GM20000 (cell line): ENCODE results near the gene PEX14.

Experiments used
- DNase-seq: peaks from one replicate; pipeline ENCODE4 v3.0.0; 2012; ENCODE audit warnings: low spot score
- CTCF ChIP-seq: IDR thresholded peaks from 2 replicates; pipeline ENCODE4 v1.5.1; 2012; ENCODE audit warnings: mild to moderate bottlenecking, control low read depth; ENCODE audit errors: extremely low read depth, missing control alignments

The PEX14 gene

GRCh38 chr1:10444248-10444647 is 30.5 kb upstream of the PEX14 start:
- no peak for DNase-seq
- TF ChIP-seq CTCF = no peak

- DNase-seq = no peak
- no peak for TF ChIP-seq CTCF
Measured at GRCh38 chr1:10444795-10445397, 29.9 kb upstream of the PEX14 start.

GRCh38 chr1:10446790-10447422 is 27.8 kb upstream of the PEX14 start:
- DNase-seq = no peak
- no peak for TF ChIP-seq CTCF

GRCh38 chr1:10449751-10450150 is 25.0 kb upstream of the PEX14 start, which contains the start of gene CORT:
Gene CORT (plus strand): TSS chr1:10450031. CDS start chr1:10450224, 193 bp downstream.
- TF ChIP-seq CTCF = no peak
- no peak for DNase-seq

GRCh38 chr1:10450156-10450814 is 24.5 kb upstream of the PEX14 start:
- no peak for TF ChIP-seq CTCF

GRCh38 chr1:10450836-10451235 is 23.9 kb upstream of the PEX14 start:
- TF ChIP-seq CTCF = no peak
- no peak for DNase-seq

More at GRCh38 chr1:10450156-10450814, 24.5 kb upstream of the PEX14 start:
- DNase-seq = no peak

GRCh38 chr1:10451287-10451686 is 23.5 kb upstream of the PEX14 start:
- TF ChIP-seq CTCF = no peak
- DNase-seq = no peak
